ENCODE measurements around the gene LRPAP1.
"Not testable (repeated sequence)": the region's sequence is repeated elsewhere in the genome, so short reads cannot be mapped to it uniquely, and the experiment has no call there.

The LRPAP1 gene

GRCh38 chr4:3531879-3532750 is at the start of gene LRPAP1:
TSS of gene LRPAP1 (minus strand) at chr4:3532422. CDS start at chr4:3532412, 10 bp downstream.
- DNase-seq (ENCODE audit: low spot score) = peak; percentile 100

- not testable (repeated sequence) for DNase-seq (ENCODE audit: low spot score)
Observed at GRCh38 chr4:3581334-3582090, 49.3 kb upstream of the LRPAP1 start.

GRCh38 chr4:3580859-3581258 is 48.6 kb upstream of the LRPAP1 start:
- not testable (repeated sequence) for DNase-seq (ENCODE audit: low spot score)

- DNase-seq (ENCODE audit: low spot score) = not testable (repeated sequence)
Observed at GRCh38 chr4:3578527-3579144, 46.4 kb upstream of the LRPAP1 start.

GRCh38 chr4:3578052-3578451 is 45.8 kb upstream of the LRPAP1 start:
- DNase-seq (ENCODE audit: low spot score) = not testable (repeated sequence)

- not testable (repeated sequence) for DNase-seq (ENCODE audit: low spot score)
Observed at GRCh38 chr4:3577208-3577892, 45.1 kb upstream of the LRPAP1 start.

GRCh38 chr4:3576533-3577207 is 44.4 kb upstream of the LRPAP1 start:
- not testable (repeated sequence) for DNase-seq (ENCODE audit: low spot score)

- not testable (repeated sequence) for DNase-seq (ENCODE audit: low spot score)
Observed at GRCh38 chr4:3575426-3576369, 43.5 kb upstream of the LRPAP1 start.

- not testable (repeated sequence) for DNase-seq (ENCODE audit: low spot score)
Observed at GRCh38 chr4:3574865-3575264, 42.6 kb upstream of the LRPAP1 start.

GRCh38 chr4:3574346-3574745 is 42.1 kb upstream of the LRPAP1 start:
- DNase-seq (ENCODE audit: low spot score) = not testable (repeated sequence)

- DNase-seq (ENCODE audit: low spot score) = no peak
Observed at GRCh38 chr4:3573131-3573530, 40.9 kb upstream of the LRPAP1 start.

- DNase-seq (ENCODE audit: low spot score) = no peak
Observed at GRCh38 chr4:3572363-3572762, 40.1 kb upstream of the LRPAP1 start.

- no peak for DNase-seq (ENCODE audit: low spot score)
Observed at GRCh38 chr4:3571921-3572320, 39.7 kb upstream of the LRPAP1 start.

GRCh38 chr4:3570923-3571322 is 38.7 kb upstream of the LRPAP1 start:
- not testable (repeated sequence) for DNase-seq (ENCODE audit: low spot score)

- DNase-seq (ENCODE audit: low spot score) = not testable (repeated sequence)
Observed at GRCh38 chr4:3569611-3570010, 37.4 kb upstream of the LRPAP1 start.

- not testable (repeated sequence) for DNase-seq (ENCODE audit: low spot score)
Observed at GRCh38 chr4:3566701-3567100, 34.5 kb upstream of the LRPAP1 start.

- not testable (repeated sequence) for DNase-seq (ENCODE audit: low spot score)
Observed at GRCh38 chr4:3566301-3566700, 34.1 kb upstream of the LRPAP1 start.

- DNase-seq (ENCODE audit: low spot score) = not testable (repeated sequence)
Observed at GRCh38 chr4:3564948-3565347, 32.7 kb upstream of the LRPAP1 start.

- DNase-seq (ENCODE audit: low spot score) = no peak
Observed at GRCh38 chr4:3563403-3563802, 31.2 kb upstream of the LRPAP1 start.

GRCh38 chr4:3562127-3562526 is 29.9 kb upstream of the LRPAP1 start:
- not testable (repeated sequence) for DNase-seq (ENCODE audit: low spot score)
